IMR-90 (cell line): Measurements from ENCODE around the gene ZMYND10. TPM values are rescaled to one million over a fixed set of nuclear protein-coding genes. Genes with fewer than 3 reads are reported as not detected.

Experiments
- ATAC-seq: fragments of 200-7000 bp; cut with Tn5 transposase; 2 replicates; pipeline ENCODE4 v1.9.1; 2020; ENCODE audit warnings: low read depth, mild to moderate bottlenecking, moderate library complexity
- BruUV-seq: library from RNA; stranded (reverse); fragments of 400-500 nt; replicated peaks from 2 replicates; lab custom pipeline; 2021; lab: Mats Ljungman, UMichigan
- CTCF ChIA-PET: fragments of 300-600 bp; formaldehyde crosslinking; extraction: SDS; loops from one replicate; lab custom pipeline; 2021; ENCODE audit warnings: antibody characterized with exemption; lab: Yijun Ruan, JAX
- POLR2A ChIA-PET: fragments of 300-600 bp; sonication (Branson Sonifier 250); formaldehyde crosslinking; loops from one replicate; lab custom pipeline; 2022; ENCODE audit warnings: antibody characterized with exemption; ENCODE audit not compliant: unreplicated experiment; lab: Charles Lee
- DNase-seq: peaks from one replicate; pipeline ENCODE4 v3.0.0; 2013
- H2AFZ ChIP-seq: replicated peaks from 2 replicates; pipeline ENCODE3; 2013; ENCODE audit warnings: low read length, mild to moderate bottlenecking; ENCODE audit not compliant: poor library complexity
- H2AK5ac ChIP-seq: 2 replicates; pipeline ENCODE4 v1.6.1; 2013; ENCODE audit warnings: low read depth, low read length, inconsistent platforms
- H2AK9ac ChIP-seq: replicated peaks from 2 replicates; pipeline ENCODE3; 2013; ENCODE audit warnings: mild to moderate bottlenecking, low read depth, low read length, moderate library complexity; ENCODE audit not compliant: poor library complexity
- H2BK120ac ChIP-seq: 2 replicates; pipeline ENCODE4 v1.6.1; 2013; ENCODE audit warnings: low read depth, low read length, inconsistent platforms
- H2BK15ac ChIP-seq: 3 replicates; pipeline ENCODE4 v1.6.1; 2013; ENCODE audit warnings: low read depth, low read length, inconsistent platforms
- H2BK20ac ChIP-seq: 2 replicates; pipeline ENCODE4 v1.6.1; 2013; ENCODE audit warnings: low read depth, mild to moderate bottlenecking, inconsistent platforms, low read length, moderate library complexity
- H2BK5ac ChIP-seq: 2 replicates; pipeline ENCODE4 v1.6.1; 2013; ENCODE audit warnings: mild to moderate bottlenecking, low read depth, low read length, inconsistent platforms; ENCODE audit not compliant: poor library complexity, severe bottlenecking
- H3K14ac ChIP-seq: replicated peaks from 2 replicates; pipeline ENCODE4 v1.6.1; 2013; ENCODE audit warnings: low read depth, low read length, inconsistent platforms
- H3K18ac ChIP-seq: 2 replicates; pipeline ENCODE4 v1.6.1; 2013; ENCODE audit warnings: low read depth, low read length, control low read depth
- H3K23ac ChIP-seq: 2 replicates; pipeline ENCODE4 v1.6.1; 2013; ENCODE audit warnings: low read depth, low read length, inconsistent platforms
- H3K27ac ChIP-seq: 2 replicates; pipeline ENCODE4 v1.5.1; 2013; ENCODE audit warnings: mild to moderate bottlenecking, control low read depth, low read length; ENCODE audit not compliant: insufficient read depth
- H3K27me3 ChIP-seq: 2 replicates; pipeline ENCODE4 v1.6.1; 2013; ENCODE audit warnings: low read length; ENCODE audit not compliant: control insufficient read depth, insufficient read depth
- H3K36me3 ChIP-seq: 2 replicates; pipeline ENCODE4 v1.6.1; 2013; ENCODE audit warnings: low read length, mixed read lengths; ENCODE audit not compliant: control insufficient read depth, insufficient read depth
- H3K4ac ChIP-seq: 2 replicates; pipeline ENCODE4 v1.6.1; 2013; ENCODE audit warnings: low read depth, low read length, inconsistent platforms
- H3K4me1 ChIP-seq: 2 replicates; pipeline ENCODE4 v1.6.1; 2013; ENCODE audit warnings: low read length, mixed read lengths; ENCODE audit not compliant: control insufficient read depth, insufficient read depth
- H3K4me2 ChIP-seq: 2 replicates; pipeline ENCODE4 v1.6.1; 2013; ENCODE audit warnings: low read depth, mild to moderate bottlenecking, control low read depth, low read length, moderate library complexity
- H3K4me3 ChIP-seq: 2 replicates; pipeline ENCODE4 v1.5.1; 2013; ENCODE audit warnings: low read depth, mild to moderate bottlenecking, control low read depth, low read length, moderate library complexity; ENCODE audit not compliant: insufficient read depth
- H3K56ac ChIP-seq: 2 replicates; pipeline ENCODE4 v1.6.1; 2013; ENCODE audit warnings: low read length, inconsistent platforms; ENCODE audit not compliant: insufficient read depth; ENCODE audit errors: extremely low read depth
- H3K79me1 ChIP-seq, 2 experiments: 2 replicates each; pipeline ENCODE4 v1.6.1; 2013; ENCODE audit warnings: low read length in 2 of 2, inconsistent platforms in 1 of 2, low read depth in 1 of 2
- H3K9ac ChIP-seq: 2 replicates; pipeline ENCODE4 v1.6.1; 2013; ENCODE audit warnings: low read depth, low read length, control low read depth
- H3K9me1 ChIP-seq: 2 replicates; pipeline ENCODE4 v1.6.1; 2013; ENCODE audit warnings: low read length, inconsistent platforms; ENCODE audit not compliant: insufficient read depth
- H3K9me3 ChIP-seq: 2 replicates; pipeline ENCODE4 v1.6.1; 2013; ENCODE audit warnings: low read length; ENCODE audit not compliant: control insufficient read depth, insufficient read depth
- H4K20me1 ChIP-seq: 2 replicates; pipeline ENCODE4 v1.6.1; 2013; ENCODE audit warnings: low read length, inconsistent platforms; ENCODE audit not compliant: insufficient read depth
- H4K5ac ChIP-seq: 2 replicates; pipeline ENCODE4 v1.6.1; 2013; ENCODE audit warnings: mild to moderate bottlenecking, low read depth, low read length, control low read depth
- H4K8ac ChIP-seq, 2 experiments: 2 replicates each; pipeline ENCODE4 v1.6.1; 2013; ENCODE audit warnings: low read depth in 2 of 2, low read length in 2 of 2, control low read depth in 1 of 2, inconsistent platforms in 1 of 2
- H4K91ac ChIP-seq: 2 replicates; pipeline ENCODE4 v1.6.1; 2013; ENCODE audit warnings: low read depth, low read length, inconsistent platforms; ENCODE audit not compliant: insufficient read depth
- BHLHE40 ChIP-seq: fragments of 150-350 bp; IDR thresholded peaks from 2 replicates; pipeline ENCODE4 v1.6.1; 2016; ENCODE audit warnings: mild to moderate bottlenecking, low read depth, low read length
- FOS ChIP-seq: fragments of 150-350 bp; IDR thresholded peaks from 2 replicates; pipeline ENCODE4 v1.6.1; 2016; ENCODE audit warnings: low read depth, low read length
- MAFK ChIP-seq: IDR thresholded peaks from 2 replicates; pipeline ENCODE4 v1.6.1; 2012; ENCODE audit warnings: low read depth, low read length, improper control_type of control experiment
- MAZ ChIP-seq: IDR thresholded peaks from 2 replicates; pipeline ENCODE4 v1.6.1; 2012; ENCODE audit warnings: low read depth, mild to moderate bottlenecking, low read length, improper control_type of control experiment, moderate library complexity, borderline replicate concordance
- POLR2A ChIP-seq: IDR thresholded peaks from 2 replicates; pipeline ENCODE4 v1.6.1; 2012; ENCODE audit warnings: mild to moderate bottlenecking, low read depth, low read length
- RAD21 ChIP-seq: IDR thresholded peaks from 2 replicates; pipeline ENCODE4 v1.6.1; 2012; ENCODE audit warnings: low read length, improper control_type of control experiment
- RCOR1 ChIP-seq: IDR thresholded peaks from 2 replicates; pipeline ENCODE4 v1.6.1; 2012; ENCODE audit warnings: mild to moderate bottlenecking, low read length, improper control_type of control experiment; ENCODE audit not compliant: insufficient replicate concordance
- RFX5 ChIP-seq: IDR thresholded peaks from 2 replicates; pipeline ENCODE4 v1.8.0; 2012; ENCODE audit warnings: low read depth, mild to moderate bottlenecking, low read length, moderate library complexity
- SMC3 ChIP-seq: fragments of 150-350 bp; IDR thresholded peaks from 2 replicates; pipeline ENCODE4 v1.6.1; 2016; ENCODE audit warnings: low read depth, mild to moderate bottlenecking, antibody characterized with exemption, low read length, moderate library complexity
- WGBS, 2 experiments: methylation state at CpG; one replicate each; pipeline versions ENCODE4 v1.1.5 to v1.1.7; 2013; ENCODE audit warnings: missing lambda C conversion rate in 2 of 2; ENCODE audit not compliant: insufficient read length in 1 of 2; ENCODE audit errors: extremely low coverage in 2 of 2; 5-methylcytosine and 5-hydroxymethylcytosine counted together
- dilution Hi-C: fragments of 300-500 bp; cut with HindIII; formaldehyde crosslinking; loops from one replicate; pipeline ENCODE4 v1.14.3; 2018; ENCODE audit warnings: low sequenced_read_pairs; ENCODE audit not compliant: unreplicated experiment
- in situ Hi-C: fragments of 300-500 bp; cut with MboI; formaldehyde crosslinking; loops from 3 replicates; pipeline ENCODE4 v1.14.3; 2019; ENCODE audit warnings: low sequenced_read_pairs, inconsistent platforms, mixed read lengths
- intact Hi-C: fragments of 100-400 bp; cut with micrococcal nuclease; formaldehyde crosslinking; loops from 2 replicates; pipeline ENCODE4 v1.10.0; 2022
- polyA plus RNA-seq, 3 experiments: library from polyadenylated mRNA; depleted of rRNA; stranded (reverse); fragments of >200 nt; gene quantifications; 2 replicates each; pipeline ENCODE4 v1.2.3, GENCODE V29; 2012; ENCODE audit warnings: low replicate concordance in 1 of 3
- total RNA-seq: library from RNA; depleted of rRNA; stranded (reverse); fragments of >200 nt; gene quantifications from 2 replicates; pipeline ENCODE4 v1.2.3, GENCODE V29; 2012
- TF ChIP-seq, protein P1 (sequence below): conservative IDR thresholded peaks from 2 replicates; pipeline ENCODE4 v1.5.1; 2012; ENCODE audit warnings: mild to moderate bottlenecking, low read depth, low read length, improper control_type of control experiment
- TF ChIP-seq, protein P2 (sequence below): fragments of 150-350 bp; IDR thresholded peaks from 2 replicates; pipeline ENCODE4 v1.6.1; 2016; ENCODE audit warnings: low read depth, mild to moderate bottlenecking, low read length, moderate library complexity, borderline replicate concordance

The ZMYND10 gene
- total and polyA plus RNA-seq, 2 of the 4 experiments (the other 2 are of a cell fraction), result 1.1 to 1.4 TPM

DNA sequence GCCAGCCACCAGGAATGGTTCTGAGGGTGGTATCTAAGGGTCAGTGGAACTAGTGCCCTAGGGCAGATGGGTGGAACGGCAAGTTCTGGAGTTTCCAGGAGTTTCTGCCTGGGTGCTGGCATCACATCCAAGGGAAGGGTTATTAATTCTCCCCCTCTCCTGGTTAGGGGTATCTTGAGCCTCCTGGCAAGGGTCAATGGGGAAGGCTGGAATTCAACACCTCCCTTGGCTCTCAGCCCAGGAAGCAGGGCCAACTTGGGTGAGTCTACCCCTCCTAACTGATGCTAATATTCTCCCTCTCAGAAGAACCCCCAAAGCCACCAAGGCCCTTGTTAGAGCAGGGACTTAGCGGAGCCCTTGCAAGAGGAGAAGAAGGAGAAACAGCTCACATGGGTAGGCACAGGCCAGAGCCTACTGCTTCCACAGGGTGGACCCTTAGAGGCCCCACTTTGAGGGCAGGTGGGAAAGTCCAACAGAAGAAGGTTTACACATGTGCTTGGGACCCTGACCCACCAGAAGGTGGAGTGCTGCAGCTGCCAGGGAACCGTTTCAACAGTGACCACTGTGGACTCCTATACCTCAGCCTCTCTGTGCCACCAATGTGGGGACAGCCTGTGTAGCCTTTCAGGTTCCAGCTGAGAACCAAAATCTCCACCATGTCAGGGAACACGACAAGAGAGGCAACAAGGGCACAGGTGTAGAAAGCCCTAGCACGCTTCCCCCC is 10.5 kb upstream of the ZMYND10 start:
- TF ChIP-seq, protein P1, sequence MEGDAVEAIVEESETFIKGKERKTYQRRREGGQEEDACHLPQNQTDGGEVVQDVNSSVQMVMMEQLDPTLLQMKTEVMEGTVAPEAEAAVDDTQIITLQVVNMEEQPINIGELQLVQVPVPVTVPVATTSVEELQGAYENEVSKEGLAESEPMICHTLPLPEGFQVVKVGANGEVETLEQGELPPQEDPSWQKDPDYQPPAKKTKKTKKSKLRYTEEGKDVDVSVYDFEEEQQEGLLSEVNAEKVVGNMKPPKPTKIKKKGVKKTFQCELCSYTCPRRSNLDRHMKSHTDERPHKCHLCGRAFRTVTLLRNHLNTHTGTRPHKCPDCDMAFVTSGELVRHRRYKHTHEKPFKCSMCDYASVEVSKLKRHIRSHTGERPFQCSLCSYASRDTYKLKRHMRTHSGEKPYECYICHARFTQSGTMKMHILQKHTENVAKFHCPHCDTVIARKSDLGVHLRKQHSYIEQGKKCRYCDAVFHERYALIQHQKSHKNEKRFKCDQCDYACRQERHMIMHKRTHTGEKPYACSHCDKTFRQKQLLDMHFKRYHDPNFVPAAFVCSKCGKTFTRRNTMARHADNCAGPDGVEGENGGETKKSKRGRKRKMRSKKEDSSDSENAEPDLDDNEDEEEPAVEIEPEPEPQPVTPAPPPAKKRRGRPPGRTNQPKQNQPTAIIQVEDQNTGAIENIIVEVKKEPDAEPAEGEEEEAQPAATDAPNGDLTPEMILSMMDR, result no peak
- TF ChIP-seq, protein P2, sequence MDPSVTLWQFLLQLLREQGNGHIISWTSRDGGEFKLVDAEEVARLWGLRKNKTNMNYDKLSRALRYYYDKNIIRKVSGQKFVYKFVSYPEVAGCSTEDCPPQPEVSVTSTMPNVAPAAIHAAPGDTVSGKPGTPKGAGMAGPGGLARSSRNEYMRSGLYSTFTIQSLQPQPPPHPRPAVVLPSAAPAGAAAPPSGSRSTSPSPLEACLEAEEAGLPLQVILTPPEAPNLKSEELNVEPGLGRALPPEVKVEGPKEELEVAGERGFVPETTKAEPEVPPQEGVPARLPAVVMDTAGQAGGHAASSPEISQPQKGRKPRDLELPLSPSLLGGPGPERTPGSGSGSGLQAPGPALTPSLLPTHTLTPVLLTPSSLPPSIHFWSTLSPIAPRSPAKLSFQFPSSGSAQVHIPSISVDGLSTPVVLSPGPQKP, result no peak
- no peak for TF ChIP-seq BHLHE40
- TF ChIP-seq MAZ, result no peak
- no peak for TF ChIP-seq POLR2A
- no peak for TF ChIP-seq FOS
- TF ChIP-seq RCOR1, result no peak
- TF ChIP-seq SMC3, result no peak
- no peak for TF ChIP-seq RFX5
- no peak for TF ChIP-seq MAFK
- no peak for TF ChIP-seq RAD21
- no peak overlapping the region for H2BK120ac ChIP-seq
- no peak overlapping the region for H4K8ac ChIP-seq
- no peak overlapping the region; the same call in 1 of the 2 replicates for H3K4me3 ChIP-seq
- CTCF ChIA-PET, result no interaction called here
- H3K36me3 ChIP-seq, result peaks cover 44% of the 10 kb centered on the region
- in situ Hi-C loops (no loop called here), intact Hi-C loops (no loop called here), dilution Hi-C loops (no loop called here)
- H3K18ac ChIP-seq, result no peak overlapping the region
- DNase-seq, result no peak
- H3K4me1 ChIP-seq, result peaks cover 32% of the 10 kb centered on the region
- no peak for ATAC-seq
- H3K4ac ChIP-seq, result no peak overlapping the region
- peak overlapping the region; percentile 3; the same call in 1 of the 2 replicates for H3K23ac ChIP-seq
- no peak overlapping the region for H3K27ac ChIP-seq
- 49% methylated on average over 3 of the region's 5 CpGs; no CpG with 5 or more reads in 1 of the 2 experiments for WGBS, 2 experiments
- no TSS peak for BruUV-seq
- H3K9me3 ChIP-seq, result no peaks in the 10 kb centered on the region
- H2AK9ac ChIP-seq, result peak overlapping the region; percentile 59
- peaks cover 21% of the 10 kb centered on the region for H3K9me1 ChIP-seq
- peaks cover 10 to 71% of the 10 kb centered on the region in 2 experiments for H3K79me1 ChIP-seq
- H3K27me3 ChIP-seq, result no peaks in the 10 kb centered on the region
- 0 out of 2 replicates have a peak overlapping the region, but pooled peaks have one; percentile 19 for H3K14ac ChIP-seq
- H3K56ac ChIP-seq, result no peak overlapping the region
- H3K9ac ChIP-seq, result no peak overlapping the region
- H2AFZ ChIP-seq, result no peak overlapping the region
- H4K5ac ChIP-seq, result no peak overlapping the region
- no peak overlapping the region for H2BK15ac ChIP-seq
- H3K4me2 ChIP-seq, result peak overlapping the region; percentile 94
- no peak overlapping the region for H2AK5ac ChIP-seq
- H4K91ac ChIP-seq, result no peak overlapping the region
- POLR2A ChIA-PET, result interaction anchor here (1.0 kb wide), 1 partner anchor 213 kb away, joined by 3 read pairs; the partner anchor contains the start of gene HEMK1
- no peak overlapping the region for H2BK5ac ChIP-seq
- peaks cover 53% of the 10 kb centered on the region for H4K20me1 ChIP-seq
- no peak overlapping the region for H2BK20ac ChIP-seq
